Suprapubic skin (tissue), 4 donors: Measurements from ENCODE around the gene GNAO1. TPM values are rescaled to one million over a fixed set of nuclear protein-coding genes. Genes with fewer than 3 reads are reported as not detected.

Experiments
- DNase-seq, 2 donors: peaks; one replicate each; pipeline ENCODE4 v3.0.0-alpha.2; 2019; ENCODE audit warnings: low spot score in 2 of 2
- H3K27ac ChIP-seq: fragments of 200-600 bp; sonication (generic); one replicate; pipeline ENCODE4 v1.5.1; 2019
- H3K27me3 ChIP-seq: fragments of 200-600 bp; sonication (generic); one replicate; pipeline ENCODE4 v1.5.1; 2019
- H3K36me3 ChIP-seq: fragments of 200-600 bp; sonication (generic); one replicate; pipeline ENCODE4 v1.5.1; 2019
- H3K4me1 ChIP-seq: fragments of 200-600 bp; sonication (generic); one replicate; pipeline ENCODE4 v1.5.1; 2019
- H3K4me3 ChIP-seq: fragments of 200-600 bp; sonication (generic); one replicate; pipeline ENCODE4 v1.5.1; 2019; ENCODE audit warnings: mild to moderate bottlenecking
- H3K9me3 ChIP-seq: fragments of 200-600 bp; sonication (generic); one replicate; pipeline ENCODE4 v1.5.1; 2019
- CTCF ChIP-seq, 2 donors: fragments of 200-600 bp in 1 of 2; fragments of 450-650 bp in 1 of 2; sonication (generic) in 1 of 2; IDR thresholded peaks; one replicate each; pipeline ENCODE4 v1.5.1; 2016 to 2019; ENCODE audit warnings: antibody characterized with exemption in 2 of 2, mild to moderate bottlenecking in 1 of 2, moderate library complexity in 1 of 2
- EP300 ChIP-seq: sonication (generic); formaldehyde crosslinking; IDR thresholded peaks from one replicate; pipeline ENCODE4 v1.6.1; 2017; ENCODE audit warnings: antibody characterized with exemption
- POLR2A ChIP-seq, 2 donors: fragments of 450-650 bp; IDR thresholded peaks; one replicate each; pipeline ENCODE4 v1.6.1; 2017; ENCODE audit warnings: antibody characterized with exemption in 2 of 2, mild to moderate bottlenecking in 2 of 2, moderate library complexity in 2 of 2
- POLR2AphosphoS5 ChIP-seq, 3 donors: sonication (generic); formaldehyde crosslinking; IDR thresholded peaks; one replicate each; pipeline ENCODE4 v1.6.1; 2017; ENCODE audit warnings: antibody characterized with exemption in 3 of 3
- WGBS: methylation state at CpG from one replicate; pipeline ENCODE4 v1.1.5; 2018; 5-methylcytosine and 5-hydroxymethylcytosine counted together
- total RNA-seq, 4 donors: library from RNA; depleted of rRNA; stranded (reverse); fragments of >200 nt; gene quantifications; one replicate each; pipeline ENCODE4 v1.1.0, GENCODE V29; 2016

The GNAO1 gene
- total RNA-seq, 4 donors from 2014 or later: 2.4 to 7.6 (median 5.8) TPM

- no peaks in the 10 kb centered on the region for H3K27me3 ChIP-seq
- H3K9me3 ChIP-seq: no peaks in the 10 kb centered on the region
- H3K36me3 ChIP-seq: no peaks in the 10 kb centered on the region
- WGBS: 88% methylated on average over 5 of the region's 5 CpGs
- no peak overlapping the region for H3K27ac ChIP-seq
- peaks cover 20% of the 10 kb centered on the region for H3K4me1 ChIP-seq
- TF ChIP-seq POLR2AphosphoS5 (IDR thresholded peaks at IDR 0.05) (no peak), POLR2A (IDR thresholded peaks at IDR 0.05) (no peak), CTCF (IDR thresholded peaks at IDR 0.05) (no peak), EP300 (no peak)
- no peak for DNase-seq
- no peak overlapping the region for H3K4me3 ChIP-seq
Measured at GRCh38 chr16:56302506-56302905, 111.2 kb downstream of the GNAO1 start.

GRCh38 chr16:56303066-56303715 lies 111.9 kb downstream of the GNAO1 start:
- Histone ChIP-seq H3K27ac (no peak overlapping the region), H3K36me3 (no peaks in the 10 kb centered on the region), H3K4me3 (no peak overlapping the region), H3K27me3 (no peaks in the 10 kb centered on the region), H3K4me1 (peaks cover 20% of the 10 kb centered on the region), H3K9me3 (no peaks in the 10 kb centered on the region)
- 81% methylated on average over 10 of the region's 13 CpGs for WGBS
- DNase-seq: no peak
- TF ChIP-seq POLR2AphosphoS5 (IDR thresholded peaks at IDR 0.05): no peak
- TF ChIP-seq EP300: no peak
- no peak for TF ChIP-seq CTCF (IDR thresholded peaks at IDR 0.05)
- no peak for TF ChIP-seq POLR2A (IDR thresholded peaks at IDR 0.05)

GRCh38 chr16:56303880-56304279 lies 112.6 kb downstream of the GNAO1 start:
- Histone ChIP-seq H3K27ac (no peak overlapping the region), H3K36me3 (no peaks in the 10 kb centered on the region), H3K27me3 (no peaks in the 10 kb centered on the region), H3K4me3 (no peak overlapping the region), H3K9me3 (no peaks in the 10 kb centered on the region), H3K4me1 (peaks cover 15% of the 10 kb centered on the region)
- 90% methylated on average over 6 of the region's 6 CpGs for WGBS
- no peak for DNase-seq
- TF ChIP-seq EP300 (no peak), POLR2A (IDR thresholded peaks at IDR 0.05) (no peak), CTCF (IDR thresholded peaks at IDR 0.05) (no peak)

- H3K4me1 ChIP-seq: no peaks in the 10 kb centered on the region
- no peaks in the 10 kb centered on the region for H3K27me3 ChIP-seq
- no peak overlapping the region for H3K4me3 ChIP-seq
- TF ChIP-seq POLR2A (IDR thresholded peaks at IDR 0.05): no peak
- no peak for TF ChIP-seq POLR2AphosphoS5 (IDR thresholded peaks at IDR 0.05)
- no peak for TF ChIP-seq EP300
- no peak for TF ChIP-seq CTCF (IDR thresholded peaks at IDR 0.05)
- no peak for DNase-seq
- WGBS: 83% methylated on average over 4 of the region's 9 CpGs
- H3K36me3 ChIP-seq: no peaks in the 10 kb centered on the region
- H3K9me3 ChIP-seq: no peaks in the 10 kb centered on the region
- H3K27ac ChIP-seq: no peak overlapping the region
Measured at GRCh38 chr16:56305956-56306565, 114.8 kb downstream of the GNAO1 start.

- H3K36me3 ChIP-seq: no peaks in the 10 kb centered on the region
- H3K9me3 ChIP-seq: no peaks in the 10 kb centered on the region
- WGBS: 63% methylated on average over 13 of the region's 16 CpGs
- H3K27me3 ChIP-seq: no peaks in the 10 kb centered on the region
- no peak overlapping the region for H3K27ac ChIP-seq
- H3K4me3 ChIP-seq: no peak overlapping the region
- TF ChIP-seq POLR2AphosphoS5 (IDR thresholded peaks at IDR 0.05) (no peak), POLR2A (IDR thresholded peaks at IDR 0.05) (no peak), CTCF (IDR thresholded peaks at IDR 0.05) (no peak), EP300 (no peak)
- no peak for DNase-seq
- H3K4me1 ChIP-seq: no peaks in the 10 kb centered on the region
Measured at GRCh38 chr16:56306690-56307533, 115.6 kb downstream of the GNAO1 start.
